Measurements from ENCODE around the gene HPGDS. TPM values are rescaled to one million over a fixed set of nuclear protein-coding genes. Genes with fewer than 3 reads are reported as not detected.

HPGDS gene
- total RNA-seq, 1 donor from 2014 or later, result not detected

DNA sequence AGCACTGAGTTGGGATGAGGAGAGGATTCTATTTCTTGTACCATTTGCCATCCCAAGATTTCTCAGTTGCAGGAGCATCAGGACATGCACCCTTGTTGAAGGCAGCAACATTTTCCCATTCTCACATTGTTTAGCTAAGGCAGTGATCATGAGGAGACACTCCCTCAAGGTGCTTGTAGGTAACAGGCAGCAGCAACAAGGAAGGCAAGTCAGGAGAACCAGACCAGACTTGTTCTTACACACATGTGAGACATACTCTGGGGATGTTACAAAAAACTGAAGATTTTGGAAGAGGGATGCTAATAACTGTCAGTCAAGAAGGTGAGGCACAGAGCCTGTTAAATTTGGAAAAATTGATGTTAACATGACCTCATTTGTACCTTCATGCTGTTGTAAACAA lies 15.5 kb upstream of the HPGDS start:
- no peaks in the 10 kb centered on the region for H3K36me3 Mint-ChIP-seq (ENCODE audit: unreplicated experiment)

DNA sequence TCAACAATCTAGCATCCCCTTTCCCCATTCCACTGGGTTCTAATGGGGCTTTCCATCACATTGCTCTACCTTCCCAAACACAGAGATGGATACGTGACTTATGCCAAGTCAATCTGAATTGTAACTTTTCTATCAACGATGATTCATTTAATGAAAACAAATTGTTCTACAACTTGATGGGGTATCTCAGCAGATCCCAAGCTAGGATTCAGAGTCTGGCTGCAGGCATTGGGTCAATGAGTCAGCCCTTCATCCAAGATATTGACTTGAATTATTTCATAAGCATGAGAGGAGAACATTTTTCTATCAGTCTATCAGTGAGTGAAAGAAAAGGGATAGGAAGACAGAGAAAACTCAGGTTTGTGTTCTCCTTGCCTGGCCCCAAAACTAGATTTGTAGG lies 15.0 kb upstream of the HPGDS start:
- no peak for DNase-seq (ENCODE audit: extremely low spot score, unreplicated experiment)
- Mint-ChIP-seq H3K4me1 (ENCODE audit: unreplicated experiment) (peaks cover 3% of the 10 kb centered on the region), H3K27ac (ENCODE audit: unreplicated experiment) (no peak overlapping the region), H3K27me3 (ENCODE audit: unreplicated experiment) (no peaks in the 10 kb centered on the region), H3K4me3 (ENCODE audit: unreplicated experiment) (no peak overlapping the region), H3K9me3 (ENCODE audit: unreplicated experiment) (no peaks in the 10 kb centered on the region), H3K36me3 (ENCODE audit: unreplicated experiment) (no peaks in the 10 kb centered on the region)
- TF ChIP-seq, protein P1, sequence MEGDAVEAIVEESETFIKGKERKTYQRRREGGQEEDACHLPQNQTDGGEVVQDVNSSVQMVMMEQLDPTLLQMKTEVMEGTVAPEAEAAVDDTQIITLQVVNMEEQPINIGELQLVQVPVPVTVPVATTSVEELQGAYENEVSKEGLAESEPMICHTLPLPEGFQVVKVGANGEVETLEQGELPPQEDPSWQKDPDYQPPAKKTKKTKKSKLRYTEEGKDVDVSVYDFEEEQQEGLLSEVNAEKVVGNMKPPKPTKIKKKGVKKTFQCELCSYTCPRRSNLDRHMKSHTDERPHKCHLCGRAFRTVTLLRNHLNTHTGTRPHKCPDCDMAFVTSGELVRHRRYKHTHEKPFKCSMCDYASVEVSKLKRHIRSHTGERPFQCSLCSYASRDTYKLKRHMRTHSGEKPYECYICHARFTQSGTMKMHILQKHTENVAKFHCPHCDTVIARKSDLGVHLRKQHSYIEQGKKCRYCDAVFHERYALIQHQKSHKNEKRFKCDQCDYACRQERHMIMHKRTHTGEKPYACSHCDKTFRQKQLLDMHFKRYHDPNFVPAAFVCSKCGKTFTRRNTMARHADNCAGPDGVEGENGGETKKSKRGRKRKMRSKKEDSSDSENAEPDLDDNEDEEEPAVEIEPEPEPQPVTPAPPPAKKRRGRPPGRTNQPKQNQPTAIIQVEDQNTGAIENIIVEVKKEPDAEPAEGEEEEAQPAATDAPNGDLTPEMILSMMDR (IDR thresholded peaks at IDR 0.05), result no peak

More for the DNA sequence above, 15.5 kb upstream of the HPGDS start:
- DNase-seq (ENCODE audit: extremely low spot score, unreplicated experiment), result no peak
- Mint-ChIP-seq H3K9me3 (ENCODE audit: unreplicated experiment) (no peaks in the 10 kb centered on the region), H3K27me3 (ENCODE audit: unreplicated experiment) (no peaks in the 10 kb centered on the region), H3K27ac (ENCODE audit: unreplicated experiment) (no peak overlapping the region), H3K4me1 (ENCODE audit: unreplicated experiment) (peaks cover 5% of the 10 kb centered on the region), H3K4me3 (ENCODE audit: unreplicated experiment) (no peak overlapping the region)
- TF ChIP-seq, protein P1 (IDR thresholded peaks at IDR 0.05), result no peak

DNA sequence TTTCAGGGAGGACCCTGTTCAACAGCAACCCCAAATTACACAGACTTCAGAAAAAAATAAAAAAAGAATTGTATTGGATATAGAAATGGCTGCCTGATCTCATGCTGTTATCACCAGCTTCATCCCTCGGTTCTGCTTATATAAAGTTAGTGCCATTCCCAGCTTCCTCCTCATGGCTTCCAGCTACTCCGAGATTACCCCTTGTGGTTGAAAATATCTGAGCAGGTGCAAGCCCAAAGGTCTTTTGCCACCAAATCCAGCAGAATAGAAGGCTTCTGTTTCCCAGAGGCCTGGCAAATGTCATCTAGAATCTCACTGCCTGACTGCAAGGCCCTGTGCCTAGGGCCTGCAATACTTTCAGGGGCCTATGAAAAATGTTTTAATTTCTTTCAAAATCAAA lies 13.8 kb upstream of the HPGDS start:
- H3K27me3 Mint-ChIP-seq (ENCODE audit: unreplicated experiment), result no peaks in the 10 kb centered on the region
- TF ChIP-seq, protein P1 (IDR thresholded peaks at IDR 0.05), result no peak
- H3K4me3 Mint-ChIP-seq (ENCODE audit: unreplicated experiment), result no peak overlapping the region
- H3K27ac Mint-ChIP-seq (ENCODE audit: unreplicated experiment), result no peak overlapping the region
- no peak for DNase-seq (ENCODE audit: extremely low spot score, unreplicated experiment)
- no peaks in the 10 kb centered on the region for H3K36me3 Mint-ChIP-seq (ENCODE audit: unreplicated experiment)
- H3K4me1 Mint-ChIP-seq (ENCODE audit: unreplicated experiment), result peaks cover 3% of the 10 kb centered on the region
- no peaks in the 10 kb centered on the region for H3K9me3 Mint-ChIP-seq (ENCODE audit: unreplicated experiment)

DNA sequence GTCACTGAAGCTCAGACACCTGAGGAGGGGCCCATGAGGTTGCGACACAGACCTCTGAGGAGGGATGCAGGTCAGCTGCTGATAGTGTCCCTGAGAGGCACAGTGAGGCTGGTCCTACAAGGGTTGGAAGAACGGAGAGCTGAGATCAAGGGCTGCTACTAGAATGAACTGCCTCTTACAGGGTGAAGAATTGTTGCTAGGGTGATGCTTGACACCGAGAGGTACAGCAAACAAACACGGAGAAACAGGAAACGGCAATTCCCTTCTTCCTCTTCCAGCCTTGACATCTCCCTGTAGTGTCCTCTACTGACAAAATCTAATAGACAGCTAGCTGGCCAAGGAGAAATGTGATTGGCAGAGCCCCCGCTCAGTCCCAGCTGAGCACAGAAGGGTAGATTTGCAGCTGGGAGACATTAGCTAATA lies 11.8 kb upstream of the HPGDS start:
- no peaks in the 10 kb centered on the region for H3K9me3 Mint-ChIP-seq (ENCODE audit: unreplicated experiment)
- no peak for DNase-seq (ENCODE audit: extremely low spot score, unreplicated experiment)
- TF ChIP-seq, protein P1 (IDR thresholded peaks at IDR 0.05), result no peak
- H3K4me3 Mint-ChIP-seq (ENCODE audit: unreplicated experiment), result no peak overlapping the region
- peaks cover 7% of the 10 kb centered on the region for H3K4me1 Mint-ChIP-seq (ENCODE audit: unreplicated experiment)
- no peaks in the 10 kb centered on the region for H3K27me3 Mint-ChIP-seq (ENCODE audit: unreplicated experiment)
- no peaks in the 10 kb centered on the region for H3K36me3 Mint-ChIP-seq (ENCODE audit: unreplicated experiment)
- no peak overlapping the region for H3K27ac Mint-ChIP-seq (ENCODE audit: unreplicated experiment)

DNA sequence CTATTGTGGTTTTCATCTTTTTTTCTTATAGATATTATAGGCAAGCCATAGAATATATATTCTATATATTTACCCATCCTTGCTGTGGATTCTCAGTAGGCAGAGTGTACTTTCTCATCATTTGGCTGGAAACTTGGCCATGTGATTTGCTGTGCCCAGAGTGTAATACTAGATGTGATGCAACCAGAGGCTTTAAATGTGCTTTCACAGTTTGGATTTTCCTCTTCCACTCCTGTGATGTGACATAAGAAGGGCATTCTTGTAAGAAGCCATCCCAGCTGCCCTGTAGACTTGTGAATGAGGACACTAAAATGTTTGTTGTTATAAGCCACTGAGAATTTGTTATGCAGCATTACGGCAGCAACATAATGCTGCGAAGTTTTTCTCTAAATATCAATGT lies 10.4 kb upstream of the HPGDS start:
- no peak for DNase-seq (ENCODE audit: extremely low spot score, unreplicated experiment)
- TF ChIP-seq, protein P1 (IDR thresholded peaks at IDR 0.05), result no peak
- H3K36me3 Mint-ChIP-seq (ENCODE audit: unreplicated experiment), result no peaks in the 10 kb centered on the region
- no peak overlapping the region for H3K4me3 Mint-ChIP-seq (ENCODE audit: unreplicated experiment)
- H3K27ac Mint-ChIP-seq (ENCODE audit: unreplicated experiment), result no peak overlapping the region
- H3K4me1 Mint-ChIP-seq (ENCODE audit: unreplicated experiment), result peaks cover 10% of the 10 kb centered on the region
- H3K9me3 Mint-ChIP-seq (ENCODE audit: unreplicated experiment), result no peaks in the 10 kb centered on the region
- no peaks in the 10 kb centered on the region for H3K27me3 Mint-ChIP-seq (ENCODE audit: unreplicated experiment)
